Keratinocyte (primary cell): ENCODE data around the gene PAPSS2. TPM values are rescaled to one million over a fixed set of nuclear protein-coding genes. Genes with fewer than 3 reads are reported as not detected.

ENCODE experiments used
- DNase-seq: peaks from one replicate; pipeline ENCODE4 v3.0.0-alpha.2; 2011; ENCODE audit warnings: low read depth, missing footprints, low spot score
- FAIRE-seq: peaks from 2 replicates; lab custom pipeline; 2011; peaks lifted over from hg19 to GRCh38; lab: Jason Lieb, UNC
- H2AFZ ChIP-seq: 2 replicates; pipeline ENCODE4 v1.6.0; 2012; ENCODE audit warnings: low read length, control low read depth, inconsistent platforms; ENCODE audit not compliant: control insufficient read depth
- H3K27ac ChIP-seq: 2 replicates; pipeline ENCODE4 v1.5.1; 2011; ENCODE audit warnings: low read length; ENCODE audit not compliant: control insufficient read depth, insufficient read depth
- H3K27me3 ChIP-seq: 3 replicates; pipeline ENCODE4 v1.6.0; 2011; ENCODE audit warnings: low read length; ENCODE audit not compliant: control insufficient read depth, insufficient read depth; ENCODE audit errors: extremely low read depth
- H3K36me3 ChIP-seq, 2 experiments: 2 replicates in 1 of 2; 3 replicates in 1 of 2; pipeline ENCODE4 v1.5.1; 2011; ENCODE audit warnings: low read length in 2 of 2, mild to moderate bottlenecking in 1 of 2; ENCODE audit not compliant: control insufficient read depth in 2 of 2, insufficient read depth in 2 of 2; ENCODE audit errors: extremely low read depth in 1 of 2
- H3K4me1 ChIP-seq: 3 replicates; pipeline ENCODE4 v1.5.1; 2011; ENCODE audit warnings: low read length; ENCODE audit not compliant: control insufficient read depth, insufficient read depth; ENCODE audit errors: extremely low read depth
- H3K4me2 ChIP-seq: 3 replicates; pipeline ENCODE4 v1.6.0; 2011; ENCODE audit warnings: low read depth, low read length; ENCODE audit not compliant: control insufficient read depth, insufficient read depth; ENCODE audit errors: extremely low read depth
- H3K4me3 ChIP-seq, 3 experiments: fragments of 200-600 bp in 1 of 3; sonication (generic) in 1 of 3; 2 replicates in 2 of 3; 3 replicates in 1 of 3; pipeline ENCODE4 v1.5.1; 2011 to 2016; ENCODE audit warnings: low read length in 3 of 3, mild to moderate bottlenecking in 3 of 3, control low read depth in 2 of 3, inconsistent platforms in 1 of 3, low read depth in 1 of 3, mixed read lengths in 1 of 3, mixed run types in 1 of 3, moderate library complexity in 1 of 3; ENCODE audit not compliant: control insufficient read depth in 2 of 3, insufficient read depth in 2 of 3; ENCODE audit errors: extremely low read depth in 1 of 3
- H3K79me2 ChIP-seq: 2 replicates; pipeline ENCODE4 v1.6.0; 2012; ENCODE audit warnings: low read length; ENCODE audit not compliant: control insufficient read depth, insufficient read depth
- H3K9ac ChIP-seq: 3 replicates; pipeline ENCODE4 v1.6.0; 2011; ENCODE audit warnings: low read length; ENCODE audit not compliant: control insufficient read depth, insufficient read depth; ENCODE audit errors: extremely low read depth
- H3K9me1 ChIP-seq: 3 replicates; pipeline ENCODE4 v1.6.0; 2011; ENCODE audit warnings: low read length; ENCODE audit not compliant: control insufficient read depth, insufficient read depth; ENCODE audit errors: extremely low read depth
- H3K9me3 ChIP-seq: 2 replicates; pipeline ENCODE4 v1.5.1; 2012; ENCODE audit warnings: low read depth, low read length; ENCODE audit not compliant: control insufficient read depth
- H4K20me1 ChIP-seq: 3 replicates; pipeline ENCODE4 v1.6.0; 2011; ENCODE audit warnings: low read length; ENCODE audit not compliant: control insufficient read depth, insufficient read depth; ENCODE audit errors: extremely low read depth
- CTCF ChIP-seq, 3 experiments: IDR thresholded peaks in 1 of 3; conservative IDR thresholded peaks in 1 of 3; optimal IDR thresholded peaks in 1 of 3; 2 replicates in 2 of 3; 3 replicates in 1 of 3; pipeline versions ENCODE3 to v1.5.1; 2011; ENCODE audit warnings: low read length in 3 of 3, mild to moderate bottlenecking in 3 of 3, moderate library complexity in 2 of 3, control low read depth in 1 of 3, inconsistent platforms in 1 of 3; ENCODE audit not compliant: insufficient read depth in 2 of 3; ENCODE audit errors: extremely low read depth in 1 of 3
- EZH2 ChIP-seq: IDR thresholded peaks from one replicate; pipeline ENCODE4 v1.6.1; 2012; ENCODE audit warnings: inconsistent platforms, mild to moderate bottlenecking, low read length, moderate library complexity
- dilution Hi-C: fragments of 300-500 bp; cut with MboI; formaldehyde crosslinking; loops from one replicate; pipeline ENCODE4 v1.7.0; 2020; ENCODE audit warnings: low sequenced_read_pairs; ENCODE audit not compliant: extremely low pct_ligation_motif_present
- polyA plus RNA-seq, 5 experiments: library from polyadenylated mRNA; depleted of rRNA in 3 of 5; stranded (reverse) in 3 of 5; stranded (forward) in 1 of 5; unstranded in 1 of 5; fragments of >200 nt; gene quantifications; 1 replicate in 1 of 5; 2 replicates in 3 of 5; 3 replicates in 1 of 5; pipeline versions ENCODE4 v1.2.1 to v1.2.3, GENCODE V29; 2011 to 2012; ENCODE audit warnings: missing spikeins in 2 of 5, low read depth in 1 of 5, low replicate concordance in 1 of 5

The PAPSS2 gene
- polyA plus RNA-seq, 1 donor (not counting 4 experiments of a cell fraction or from before 2014, with no cell fraction given) = 1.1 TPM

DNA sequence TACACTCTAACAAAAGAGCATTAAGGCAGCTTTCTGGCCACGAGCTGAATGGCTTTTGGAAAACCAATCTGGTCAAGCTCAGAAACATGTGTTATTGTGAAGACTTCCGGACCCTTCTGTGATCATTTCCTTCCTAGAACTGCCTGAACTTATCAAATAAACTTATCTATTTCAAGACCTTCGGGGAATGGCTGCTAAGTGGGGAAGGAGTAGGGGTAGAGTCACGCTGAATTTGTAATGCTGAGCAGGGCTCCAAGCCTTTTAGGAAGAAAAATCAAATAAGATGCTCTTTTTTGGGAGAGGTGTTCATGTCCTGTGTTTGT is 56.6 kb downstream of the PAPSS2 start:
- dilution Hi-C loops = no loop called here
- no peak for FAIRE-seq
- TF ChIP-seq CTCF (optimal IDR thresholded peaks at IDR 0.05 in 1 of 3, IDR thresholded peaks at IDR 0.05 in 1 of 3, conservative IDR thresholded peaks at IDR 0.05 in 1 of 3; ENCODE audit: extremely low read depth in 1 of 3, insufficient read depth in 2 of 3, low read length in 3 of 3) (no peak), EZH2 (no peak)

GRCh38 chr10:87720665-87721064 is 61.0 kb downstream of the PAPSS2 start:
- dilution Hi-C loops = no loop called here

More for the DNA sequence above, 56.6 kb downstream of the PAPSS2 start:
- no peaks in the 10 kb centered on the region for H3K36me3 ChIP-seq
- no peak overlapping the region for H3K4me3 ChIP-seq
- H2AFZ ChIP-seq = no peak overlapping the region
- no peaks in the 10 kb centered on the region for H3K4me1 ChIP-seq
- H3K4me2 ChIP-seq = no peak overlapping the region
- no peaks in the 10 kb centered on the region for H3K9me1 ChIP-seq
- no peaks in the 10 kb centered on the region for H3K79me2 ChIP-seq
- H3K9me3 ChIP-seq = no peaks in the 10 kb centered on the region
- no peaks in the 10 kb centered on the region for H3K27me3 ChIP-seq
- H4K20me1 ChIP-seq = no peaks in the 10 kb centered on the region
- no peak for DNase-seq
- no peak overlapping the region for H3K9ac ChIP-seq
- H3K27ac ChIP-seq = no peak overlapping the region

More at GRCh38 chr10:87720665-87721064, 61.0 kb downstream of the PAPSS2 start:
- TF ChIP-seq EZH2 (no peak), CTCF (optimal IDR thresholded peaks at IDR 0.05 in 1 of 3, IDR thresholded peaks at IDR 0.05 in 1 of 3, conservative IDR thresholded peaks at IDR 0.05 in 1 of 3; ENCODE audit: extremely low read depth in 1 of 3, insufficient read depth in 2 of 3, low read length in 3 of 3) (no peak)
- no peak overlapping the region for H3K4me2 ChIP-seq
- H3K9me1 ChIP-seq = no peaks in the 10 kb centered on the region
- H3K9me3 ChIP-seq = no peaks in the 10 kb centered on the region
- DNase-seq (no peak), FAIRE-seq (no peak)
- no peak overlapping the region for H2AFZ ChIP-seq
- no peaks in the 10 kb centered on the region for H4K20me1 ChIP-seq
- no peak overlapping the region for H3K4me3 ChIP-seq
- no peaks in the 10 kb centered on the region for H3K79me2 ChIP-seq
- H3K9ac ChIP-seq = no peak overlapping the region
- no peaks in the 10 kb centered on the region for H3K36me3 ChIP-seq
- H3K4me1 ChIP-seq = no peaks in the 10 kb centered on the region
- H3K27ac ChIP-seq = no peak overlapping the region
- no peaks in the 10 kb centered on the region for H3K27me3 ChIP-seq
